Measurements from ENCODE around the gene PADI1.
A peak's percentile ranks its signal among the peaks of the same experiment; 100 is the strongest.
"Not testable (repeated sequence)": the region's sequence is repeated elsewhere in the genome, so short reads cannot be mapped to it uniquely, and the experiment has no call there.

The PADI1 gene

DNA sequence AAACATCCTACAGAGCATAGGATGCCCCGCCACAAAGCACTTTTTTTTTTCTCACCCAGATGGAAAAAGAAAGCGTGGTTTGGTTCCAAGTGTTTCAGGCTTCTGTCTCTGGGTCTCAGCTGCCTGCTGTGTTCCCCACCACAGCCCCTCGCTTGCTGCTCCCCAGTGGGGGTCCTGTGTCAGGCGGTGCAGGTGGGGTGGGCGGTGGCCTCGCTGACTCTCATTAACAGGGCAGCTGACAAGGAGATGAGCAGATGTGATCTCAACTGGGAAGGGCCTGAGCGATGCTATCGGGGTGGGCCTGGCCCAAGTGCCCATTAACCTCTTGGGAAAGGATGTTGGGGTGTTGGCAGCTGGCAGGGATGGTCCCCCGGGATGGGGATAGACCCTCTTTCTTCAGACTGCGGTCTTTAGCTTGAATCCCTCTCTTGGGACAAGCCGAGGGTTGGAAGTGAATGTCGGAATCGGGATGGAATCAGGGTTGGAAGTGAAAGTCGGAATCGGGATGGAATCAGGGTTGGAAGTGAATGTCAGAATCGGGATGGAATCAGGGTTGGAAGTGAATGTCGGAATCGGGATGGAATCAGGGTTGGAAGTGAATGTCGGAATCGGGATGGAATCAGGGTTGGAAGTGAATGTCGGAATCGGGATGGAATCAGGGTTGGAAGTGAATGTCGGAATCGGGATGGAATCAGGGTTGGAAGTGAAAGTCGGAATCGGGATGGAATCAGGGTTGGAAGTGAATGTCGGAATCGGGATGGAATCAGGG, 36.3 kb downstream of the PADI1 start:
- not testable (repeated sequence) for DNase-seq (ENCODE audit: low read depth)

DNA sequence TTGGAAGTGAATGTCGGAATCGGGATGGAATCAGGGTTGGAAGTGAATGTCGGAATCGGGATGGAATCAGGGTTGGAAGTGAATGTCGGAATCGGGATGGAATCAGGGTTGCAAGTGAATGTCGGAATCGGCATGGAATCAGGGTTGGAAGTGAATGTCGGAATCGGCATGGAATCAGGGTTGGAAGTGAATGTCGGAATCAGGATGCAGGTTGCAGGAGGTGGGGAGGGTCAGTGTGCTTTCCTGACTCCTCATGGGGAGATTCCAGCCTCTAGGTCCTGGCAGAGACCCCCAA, 36.8 kb downstream of the PADI1 start:
- not testable (repeated sequence) for DNase-seq (ENCODE audit: low read depth)

- DNase-seq (ENCODE audit: low read depth), result no peak
Measured at GRCh38 chr1:17243274-17243673, 38.3 kb downstream of the PADI1 start.

- DNase-seq (ENCODE audit: low read depth), result no peak
Measured at GRCh38 chr1:17244821-17245740, 40.2 kb downstream of the PADI1 start.

GRCh38 chr1:17245816-17246325, 40.9 kb downstream of the PADI1 start:
- no peak for DNase-seq (ENCODE audit: low read depth)

GRCh38 chr1:17246971-17247370, 42.0 kb downstream of the PADI1 start:
- no peak for DNase-seq (ENCODE audit: low read depth)

DNA sequence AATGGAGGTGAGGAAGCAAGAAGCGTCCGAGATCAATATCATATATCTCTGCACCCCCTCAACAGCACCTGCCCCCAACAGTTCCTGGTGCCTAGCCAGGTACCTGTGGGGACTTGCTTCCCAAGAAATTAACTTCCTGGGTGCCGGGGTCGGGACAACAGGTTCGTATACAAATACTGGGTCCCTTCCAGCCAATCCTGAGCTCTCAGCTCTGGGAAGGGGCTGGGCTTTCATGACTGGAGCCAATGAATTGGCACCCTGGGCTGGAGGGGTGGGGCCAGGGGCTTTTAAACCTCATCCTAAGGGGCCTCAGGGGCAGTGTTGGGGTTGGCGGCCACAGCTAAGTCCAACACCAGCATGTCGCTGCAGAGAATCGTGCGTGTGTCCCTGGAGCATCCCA, 43.9 kb downstream of the PADI1 start, which contains the start of gene PADI3:
TSS of gene PADI3 (plus strand) at position 318 of the 400 bp plus-strand sequence. CDS start at position 358, 40 bp downstream.
- DNase-seq (ENCODE audit: low read depth), result no peak

DNA sequence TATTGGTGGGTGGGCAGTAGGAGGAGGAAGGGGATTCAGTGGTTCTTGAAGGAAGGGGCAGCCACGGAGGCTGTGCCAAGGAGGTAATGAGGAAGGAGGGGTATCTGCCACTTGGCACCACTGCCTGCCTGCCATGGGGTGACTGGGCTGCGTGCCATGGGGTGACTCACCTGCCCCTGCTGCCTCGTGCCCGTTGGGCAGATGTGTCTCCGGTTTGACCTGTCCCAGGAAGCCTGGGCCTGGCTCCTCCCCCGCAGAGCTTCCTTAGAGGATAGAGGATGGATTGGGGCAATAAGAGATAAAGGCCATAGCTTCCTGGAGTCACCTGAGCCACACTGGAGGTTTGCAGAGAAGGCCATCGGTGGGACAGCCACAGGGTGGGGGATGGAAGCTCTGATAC, 45.7 kb downstream of the PADI1 start:
- no peak for DNase-seq (ENCODE audit: low read depth)

DNA sequence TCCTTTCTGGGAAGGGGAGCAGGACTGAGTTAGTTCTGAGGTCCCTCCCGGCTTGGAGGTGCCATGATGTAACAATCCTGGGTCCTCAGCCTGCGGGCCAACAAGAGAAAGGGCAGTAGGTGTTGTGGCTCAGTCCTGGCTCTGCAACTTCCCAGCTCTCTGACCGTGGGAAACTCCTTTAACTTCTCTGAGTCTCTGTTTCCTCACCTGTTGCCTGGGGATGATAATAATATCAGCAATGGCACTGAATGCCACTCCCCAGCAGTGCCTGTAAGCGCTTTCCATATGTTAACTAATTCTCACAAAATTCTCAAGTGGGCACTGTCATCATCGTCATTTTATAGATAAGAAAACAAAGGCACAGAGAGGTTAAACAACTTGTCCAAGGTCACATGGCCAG, 46.3 kb downstream of the PADI1 start:
- DNase-seq (ENCODE audit: low read depth), result no peak

GRCh38 chr1:17251701-17252376, 46.9 kb downstream of the PADI1 start:
- peak; percentile 58 for DNase-seq (ENCODE audit: low read depth)

- DNase-seq (ENCODE audit: low read depth), result no peak
Measured at GRCh38 chr1:17255336-17255735, 50.4 kb downstream of the PADI1 start.

DNA sequence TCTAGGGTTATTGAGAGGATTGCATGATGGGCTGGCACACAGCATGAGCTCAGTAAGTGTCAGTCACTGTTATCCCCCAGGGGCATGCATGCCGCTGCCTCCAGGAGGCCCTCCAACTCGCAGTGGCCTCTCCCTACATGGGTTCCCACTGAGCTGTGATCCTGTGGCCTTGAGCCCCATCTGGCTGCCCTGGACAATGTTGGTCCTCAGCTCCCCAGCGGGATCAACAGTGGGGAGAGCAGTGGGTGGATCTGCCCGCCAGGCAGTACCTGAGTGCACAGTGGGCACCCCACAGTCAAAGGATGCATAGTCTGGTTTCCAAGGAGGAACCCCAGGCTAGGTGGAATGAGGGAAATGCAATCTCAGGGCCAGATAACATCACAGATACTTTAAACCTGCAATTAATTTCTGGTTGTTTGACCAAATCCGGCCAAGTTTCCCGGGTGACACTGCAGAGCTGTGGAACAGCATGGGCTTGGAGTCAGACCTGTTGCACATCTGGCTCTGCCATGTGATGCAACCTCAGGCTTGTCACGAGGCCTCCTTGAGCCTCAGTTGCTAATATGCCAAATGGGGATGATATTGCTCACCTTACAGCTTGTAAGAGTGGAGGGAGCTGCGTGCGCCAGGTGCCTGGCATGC, 53.3 kb downstream of the PADI1 start:
- DNase-seq (ENCODE audit: low read depth), result no peak

GRCh38 chr1:17258758-17259130, 53.8 kb downstream of the PADI1 start:
- DNase-seq (ENCODE audit: low read depth), result no peak

DNA sequence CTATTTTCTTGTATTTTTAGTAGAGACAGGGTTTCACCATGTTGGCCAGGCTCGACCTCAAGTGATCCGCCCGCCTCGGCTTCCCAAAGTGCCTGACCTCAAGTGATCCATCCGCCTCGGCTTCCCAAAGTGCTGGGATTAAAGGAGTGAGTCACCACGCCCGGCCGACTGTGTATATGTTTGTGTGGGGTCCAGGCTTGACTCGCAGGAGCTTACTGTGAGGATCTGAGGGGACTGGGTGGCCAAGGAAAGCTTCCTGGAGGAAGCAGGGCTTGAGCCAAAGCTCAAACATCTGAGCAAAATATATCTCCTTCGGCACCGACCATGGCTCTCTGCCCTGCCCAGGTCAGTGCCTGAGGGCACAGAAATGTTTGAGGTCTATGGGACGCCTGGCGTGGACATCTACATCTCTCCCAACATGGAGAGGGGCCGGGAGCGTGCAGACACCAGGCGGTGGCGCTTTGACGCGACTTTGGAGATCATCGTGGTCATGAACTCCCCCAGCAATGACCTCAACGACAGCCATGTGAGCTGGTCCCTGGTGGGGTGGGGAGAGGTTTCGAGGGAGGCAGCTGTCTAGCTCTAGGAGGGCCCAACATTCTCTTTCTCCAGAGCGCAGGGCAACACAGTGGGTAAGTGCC, 54.4 kb downstream of the PADI1 start:
- DNase-seq (ENCODE audit: low read depth), result no peak

DNA sequence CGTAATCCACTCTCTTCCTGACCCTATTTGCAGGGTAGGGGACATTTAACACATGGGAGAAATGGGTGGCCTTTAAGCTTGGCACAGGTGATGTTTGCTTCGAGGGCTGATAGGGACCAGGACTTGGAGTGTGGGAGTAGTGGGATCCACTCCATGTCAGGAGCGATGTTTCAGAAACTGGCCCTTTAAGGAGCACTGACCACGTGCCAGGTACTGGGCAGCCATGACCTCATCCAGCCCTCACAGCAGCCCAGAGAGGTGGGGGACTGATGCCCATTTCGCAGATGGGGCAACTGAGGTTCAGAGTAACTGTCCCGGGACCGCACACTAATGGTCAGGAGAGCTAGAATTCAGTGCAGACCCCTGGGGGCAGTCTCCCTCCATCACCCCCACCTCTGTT, 55.3 kb downstream of the PADI1 start:
- DNase-seq (ENCODE audit: low read depth), result no peak

- no peak for DNase-seq (ENCODE audit: low read depth)
Measured at GRCh38 chr1:17260738-17261137, 55.8 kb downstream of the PADI1 start.

DNA sequence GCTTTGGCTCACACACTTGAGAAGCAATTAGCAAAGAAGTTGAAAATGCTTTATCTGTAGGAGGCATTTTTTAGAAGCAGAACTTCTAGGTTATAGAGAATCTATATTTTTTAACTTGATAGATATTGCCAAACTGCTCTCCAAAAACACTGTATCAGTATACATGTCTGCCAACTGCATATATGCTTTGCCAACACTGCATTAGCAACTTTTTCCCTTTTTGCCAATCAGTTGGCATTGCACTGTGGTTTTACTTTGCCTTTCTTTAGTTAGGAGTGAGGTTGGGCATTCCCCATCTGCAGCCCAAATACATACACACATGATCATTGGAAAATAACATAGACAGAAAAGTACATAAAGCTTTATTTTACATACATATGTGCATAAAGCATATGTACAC, 59.0 kb downstream of the PADI1 start:
- no peak for DNase-seq (ENCODE audit: low read depth)

DNA sequence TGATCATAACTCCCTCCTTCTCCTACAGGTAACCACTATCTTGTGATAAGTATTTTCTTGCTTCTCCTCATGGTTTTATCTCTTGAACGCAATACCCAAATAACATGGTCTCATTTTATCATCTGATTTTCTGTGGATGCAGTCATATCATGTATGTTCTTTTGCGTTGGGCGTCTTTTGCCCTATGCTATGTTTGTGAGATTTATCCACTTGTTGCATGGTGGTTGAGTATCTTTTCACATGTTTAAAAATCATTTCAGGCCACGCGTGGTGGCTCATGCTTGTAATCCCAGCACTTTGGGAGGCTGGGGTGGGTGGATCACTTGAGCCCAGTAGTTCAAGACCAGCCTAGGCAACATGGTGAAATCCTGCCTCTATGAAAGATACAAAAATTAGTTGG, 59.5 kb downstream of the PADI1 start:
- DNase-seq (ENCODE audit: low read depth), result no peak

GRCh38 chr1:17265162-17265561, 60.2 kb downstream of the PADI1 start:
- DNase-seq (ENCODE audit: low read depth), result no peak

DNA sequence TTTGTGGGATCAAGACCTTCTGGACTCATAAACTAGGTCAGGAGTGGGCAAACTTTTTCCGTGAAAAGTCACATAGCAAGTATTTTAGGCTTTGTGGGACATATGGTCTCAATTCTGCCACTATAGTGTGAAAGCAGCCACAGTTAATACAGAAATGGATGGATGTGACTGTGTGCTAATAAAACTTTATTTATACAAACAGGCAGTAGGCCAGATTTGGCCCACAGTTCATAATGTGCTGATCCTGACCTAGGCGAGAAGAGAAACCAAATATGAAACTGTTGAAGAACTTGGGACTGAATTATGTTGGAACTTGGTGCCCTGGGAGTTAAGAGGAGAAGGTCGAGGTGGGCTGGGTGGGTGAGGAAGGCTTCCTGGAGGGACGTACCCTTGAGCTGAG, 61.0 kb downstream of the PADI1 start:
- no peak for DNase-seq (ENCODE audit: low read depth)

- no peak for DNase-seq (ENCODE audit: low read depth)
Measured at GRCh38 chr1:17270891-17271765, 66.2 kb downstream of the PADI1 start.

All from HS-5 (cell line).